Body of pancreas (tissue), 4 donors: Measurements from ENCODE around the gene SPSB2.

Experiments used
- CTCF ChIP-seq, 7 experiments: fragments of 450-650 bp in 4 of 7; fragments of 200-600 bp in 3 of 7; sonication (generic) in 3 of 7; IDR thresholded peaks; one replicate each; pipeline ENCODE4 v1.5.1; 2016 to 2019; ENCODE audit warnings: antibody characterized with exemption in 7 of 7
- POLR2A ChIP-seq, 3 donors: fragments of 450-650 bp; IDR thresholded peaks; one replicate each; pipeline ENCODE4 v1.6.1; 2016; ENCODE audit warnings: antibody characterized with exemption in 3 of 3, mild to moderate bottlenecking in 2 of 3

GRCh38 chr12:6821591-6822425, 51.3 kb downstream of the SPSB2 start, which contains the start of gene GPR162:
- no peak for TF ChIP-seq CTCF (IDR thresholded peaks at IDR 0.05)
- TF ChIP-seq POLR2A (IDR thresholded peaks at IDR 0.05): no peak
